Measurements from ENCODE around the gene RANBP17.
"Not testable (repeated sequence)": the region's sequence is repeated elsewhere in the genome, so short reads cannot be mapped to it uniquely, and the experiment has no call there.

Gene RANBP17

DNA sequence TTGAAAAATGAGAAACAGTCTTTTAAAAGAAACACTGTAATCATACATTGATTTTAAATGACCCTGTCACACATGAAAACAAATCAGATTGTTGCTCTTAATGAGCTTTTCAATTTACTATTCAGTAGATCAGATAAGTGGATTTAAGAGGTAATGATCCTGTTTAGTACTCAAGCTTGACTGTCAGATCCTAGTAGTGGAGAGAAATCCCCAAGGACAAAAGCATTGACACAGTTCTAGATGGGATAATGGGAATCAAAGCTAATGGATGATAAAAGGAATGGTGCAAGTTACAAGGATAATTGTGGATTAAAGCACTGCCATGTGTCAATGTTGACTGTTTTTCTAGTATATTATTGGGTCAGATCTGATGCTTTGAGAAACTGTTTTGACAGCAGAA is 304.9 kb downstream of the RANBP17 start:
- Histone ChIP-seq H3K27me3 (ENCODE audit: control insufficient read depth, low read length) (peaks cover 10% of the 10 kb centered on the region), H3K9me2 (replicated peaks; ENCODE audit: control insufficient read depth, low read length) (no peaks in the 10 kb centered on the region), H3K9me3 (ENCODE audit: control insufficient read depth, insufficient read depth, low read length) (no peaks in the 10 kb centered on the region), H3K79me2 (ENCODE audit: control insufficient read depth, low read length) (no peaks in the 10 kb centered on the region), H3K4me3 (ENCODE audit: low read length) (no peak overlapping the region), H4K20me1 (ENCODE audit: control insufficient read depth, insufficient read depth, low read depth, low read length) (no peaks in the 10 kb centered on the region; the same call in 1 of the 2 replicates), H3K4me2 (ENCODE audit: low read length) (no peak overlapping the region), H3K4me1 (ENCODE audit: control insufficient read depth, low read length) (no peaks in the 10 kb centered on the region), H3K27ac (ENCODE audit: low read depth, low read length) (no peak overlapping the region), H3K36me3 (ENCODE audit: control insufficient read depth, low read length) (no peaks in the 10 kb centered on the region), H3F3A (ENCODE audit: control insufficient read depth, insufficient read depth) (no peaks in the 10 kb centered on the region)
- TF ChIP-seq, protein P1, sequence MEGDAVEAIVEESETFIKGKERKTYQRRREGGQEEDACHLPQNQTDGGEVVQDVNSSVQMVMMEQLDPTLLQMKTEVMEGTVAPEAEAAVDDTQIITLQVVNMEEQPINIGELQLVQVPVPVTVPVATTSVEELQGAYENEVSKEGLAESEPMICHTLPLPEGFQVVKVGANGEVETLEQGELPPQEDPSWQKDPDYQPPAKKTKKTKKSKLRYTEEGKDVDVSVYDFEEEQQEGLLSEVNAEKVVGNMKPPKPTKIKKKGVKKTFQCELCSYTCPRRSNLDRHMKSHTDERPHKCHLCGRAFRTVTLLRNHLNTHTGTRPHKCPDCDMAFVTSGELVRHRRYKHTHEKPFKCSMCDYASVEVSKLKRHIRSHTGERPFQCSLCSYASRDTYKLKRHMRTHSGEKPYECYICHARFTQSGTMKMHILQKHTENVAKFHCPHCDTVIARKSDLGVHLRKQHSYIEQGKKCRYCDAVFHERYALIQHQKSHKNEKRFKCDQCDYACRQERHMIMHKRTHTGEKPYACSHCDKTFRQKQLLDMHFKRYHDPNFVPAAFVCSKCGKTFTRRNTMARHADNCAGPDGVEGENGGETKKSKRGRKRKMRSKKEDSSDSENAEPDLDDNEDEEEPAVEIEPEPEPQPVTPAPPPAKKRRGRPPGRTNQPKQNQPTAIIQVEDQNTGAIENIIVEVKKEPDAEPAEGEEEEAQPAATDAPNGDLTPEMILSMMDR (IDR thresholded peaks at IDR 0.05; ENCODE audit: low read depth, low read length, poor library complexity, severe bottlenecking): no peak
- TF ChIP-seq EZH2phosphoT487 (IDR thresholded peaks at IDR 0.05; ENCODE audit: borderline replicate concordance, low read length): no peak

- Histone ChIP-seq H3K27ac (ENCODE audit: low read depth, low read length) (no peak overlapping the region), H3K27me3 (ENCODE audit: control insufficient read depth, low read length) (peaks cover 10% of the 10 kb centered on the region), H3K79me2 (ENCODE audit: control insufficient read depth, low read length) (no peaks in the 10 kb centered on the region), H3K4me2 (ENCODE audit: low read length) (no peak overlapping the region), H3K4me3 (ENCODE audit: low read length) (no peak overlapping the region), H4K20me1 (ENCODE audit: control insufficient read depth, insufficient read depth, low read depth, low read length) (no peaks in the 10 kb centered on the region; the same call in 1 of the 2 replicates), H3K9me3 (ENCODE audit: control insufficient read depth, insufficient read depth, low read length) (no peaks in the 10 kb centered on the region), H3F3A (ENCODE audit: control insufficient read depth, insufficient read depth) (no peaks in the 10 kb centered on the region), H3K9me2 (replicated peaks; ENCODE audit: control insufficient read depth, low read length) (no peaks in the 10 kb centered on the region), H3K36me3 (ENCODE audit: control insufficient read depth, low read length) (no peaks in the 10 kb centered on the region), H3K4me1 (ENCODE audit: control insufficient read depth, low read length) (no peaks in the 10 kb centered on the region)
- TF ChIP-seq, protein P1 (IDR thresholded peaks at IDR 0.05; ENCODE audit: low read depth, low read length, poor library complexity, severe bottlenecking): no peak
- no peak for TF ChIP-seq EZH2phosphoT487 (IDR thresholded peaks at IDR 0.05; ENCODE audit: borderline replicate concordance, low read length)
These were observed 306.4 kb downstream of the RANBP17 start for GRCh38 chr5:171168171-171168570.

DNA sequence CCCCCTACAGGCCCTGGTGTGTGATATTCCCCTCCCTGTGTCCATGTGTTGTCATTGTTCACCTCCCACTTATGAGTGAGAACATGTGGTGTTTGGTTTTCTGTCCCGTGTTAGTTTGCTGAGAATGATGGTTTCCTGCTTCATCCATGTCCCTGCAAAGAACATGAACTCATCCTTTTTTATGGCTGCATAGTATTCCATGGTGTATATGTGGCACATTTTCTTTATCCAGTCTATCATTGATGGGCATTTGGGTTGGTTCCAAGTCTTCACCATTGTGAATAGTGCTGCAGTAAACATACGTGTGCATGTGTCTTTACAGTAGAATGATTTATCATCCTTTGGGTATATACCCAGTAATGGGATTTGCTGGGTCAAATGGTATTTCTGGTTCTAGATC is 313.1 kb downstream of the RANBP17 start:
- H3K4me1 ChIP-seq (ENCODE audit: control insufficient read depth, low read length); H3K9me3 ChIP-seq (ENCODE audit: control insufficient read depth, insufficient read depth, low read length); H3K4me2 ChIP-seq (ENCODE audit: low read length); H4K20me1 ChIP-seq (ENCODE audit: control insufficient read depth, insufficient read depth, low read depth, low read length); H3K27me3 ChIP-seq (ENCODE audit: control insufficient read depth, low read length); H3K9me2 ChIP-seq (replicated peaks; ENCODE audit: control insufficient read depth, low read length); H3K4me3 ChIP-seq (ENCODE audit: low read length); H3K27ac ChIP-seq (ENCODE audit: low read depth, low read length); H3F3A ChIP-seq (ENCODE audit: control insufficient read depth, insufficient read depth); H3K36me3 ChIP-seq (ENCODE audit: control insufficient read depth, low read length); H3K79me2 ChIP-seq (ENCODE audit: control insufficient read depth, low read length): not testable (repeated sequence)

DNA sequence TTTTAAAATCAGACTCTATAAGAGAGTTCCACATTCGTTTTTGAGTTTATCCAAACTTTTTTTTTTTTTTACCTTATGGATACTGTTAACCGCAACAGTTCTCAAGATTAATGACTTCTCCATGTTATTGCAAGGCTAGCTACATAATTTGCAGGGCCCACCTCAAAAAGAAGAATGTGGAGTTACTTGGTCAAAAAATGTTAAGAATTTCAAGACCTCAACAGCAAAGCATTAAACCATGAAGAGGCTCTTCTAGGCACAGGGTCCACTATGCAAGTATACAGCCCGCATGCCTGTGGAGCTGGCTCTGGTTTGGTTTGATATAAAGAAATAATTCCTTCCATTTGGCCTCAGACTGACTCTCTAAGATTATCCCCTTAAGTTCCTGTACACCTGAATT is 313.9 kb downstream of the RANBP17 start:
- TF ChIP-seq, protein P1 (IDR thresholded peaks at IDR 0.05; ENCODE audit: low read depth, low read length, poor library complexity, severe bottlenecking): no peak
- no peak for TF ChIP-seq EZH2phosphoT487 (IDR thresholded peaks at IDR 0.05; ENCODE audit: borderline replicate concordance, low read length)
- H3K79me2 ChIP-seq (ENCODE audit: control insufficient read depth, low read length): no peaks in the 10 kb centered on the region
- H3K4me3 ChIP-seq (ENCODE audit: low read length): no peak overlapping the region
- H3K27ac ChIP-seq (ENCODE audit: low read depth, low read length): no peak overlapping the region
- no peaks in the 10 kb centered on the region for H3K4me1 ChIP-seq (ENCODE audit: control insufficient read depth, low read length)
- H3K36me3 ChIP-seq (ENCODE audit: control insufficient read depth, low read length): no peaks in the 10 kb centered on the region
- H3K9me3 ChIP-seq (ENCODE audit: control insufficient read depth, insufficient read depth, low read length): no peaks in the 10 kb centered on the region
- H3K4me2 ChIP-seq (ENCODE audit: low read length): no peak overlapping the region
- no peaks in the 10 kb centered on the region for H3F3A ChIP-seq (ENCODE audit: control insufficient read depth, insufficient read depth)
- H4K20me1 ChIP-seq (ENCODE audit: control insufficient read depth, insufficient read depth, low read depth, low read length): no peaks in the 10 kb centered on the region; the same call in 1 of the 2 replicates
- no peaks in the 10 kb centered on the region for H3K9me2 ChIP-seq (replicated peaks; ENCODE audit: control insufficient read depth, low read length)
- peaks cover 2% of the 10 kb centered on the region; the same call in 1 of the 2 replicates for H3K27me3 ChIP-seq (ENCODE audit: control insufficient read depth, low read length)

- H3K36me3 ChIP-seq (ENCODE audit: control insufficient read depth, low read length); H3K4me2 ChIP-seq (ENCODE audit: low read length); H3K27ac ChIP-seq (ENCODE audit: low read depth, low read length); H4K20me1 ChIP-seq (ENCODE audit: control insufficient read depth, insufficient read depth, low read depth, low read length); H3F3A ChIP-seq (ENCODE audit: control insufficient read depth, insufficient read depth); H3K4me1 ChIP-seq (ENCODE audit: control insufficient read depth, low read length); H3K4me3 ChIP-seq (ENCODE audit: low read length); H3K9me2 ChIP-seq (replicated peaks; ENCODE audit: control insufficient read depth, low read length); H3K79me2 ChIP-seq (ENCODE audit: control insufficient read depth, low read length); H3K27me3 ChIP-seq (ENCODE audit: control insufficient read depth, low read length); H3K9me3 ChIP-seq (ENCODE audit: control insufficient read depth, insufficient read depth, low read length): not testable (repeated sequence)
These were observed 316.4 kb downstream of the RANBP17 start for GRCh38 chr5:171178190-171178589.

All from DOHH2 (cell line).